Measurements from ENCODE around the gene EIF3L. TPM values are rescaled to one million over a fixed set of nuclear protein-coding genes. Genes with fewer than 3 reads are reported as not detected.
"Not testable (repeated sequence)": the region's sequence is repeated elsewhere in the genome, so short reads cannot be mapped to it uniquely, and the experiment has no call there.

Gene EIF3L
- total RNA-seq (288 and 404 TPM in 2 replicates), polyA plus RNA-seq (509 and 515 TPM in 2 replicates), polyA minus RNA-seq (ENCODE audit: low replicate concordance) (359 and 395 TPM in 2 replicates)
- 606 and 625 TPM in 2 replicates for polyA plus RNA-seq (2012)

- DNase-seq (ENCODE audit: low read depth in 2 of 2), result peak; percentile 86 to 88
- H3K4me3 ChIP-seq (replicated peaks in 1 of 4; ENCODE audit: control extremely low read depth in 1 of 4, insufficient read depth in 1 of 4, low read depth in 3 of 4, low read length in 4 of 4), result peak within 1 kb of the TSS; percentile 42 to 97 (median 78)
- H3K27ac ChIP-seq (ENCODE audit: insufficient read depth, low read length), result peak within 1 kb of the TSS; percentile 86
- TF ChIP-seq EZH2 (IDR thresholded peaks at IDR 0.05; ENCODE audit: low read length, missing control alignments) (no peak), CTCF (conservative IDR thresholded peaks at IDR 0.05 in 1 of 2, IDR thresholded peaks at IDR 0.05 in 1 of 2; ENCODE audit: low read depth in 1 of 2, low read length in 2 of 2) (no peak)
- H3K9ac ChIP-seq (ENCODE audit: insufficient read depth, low read length), result peak within 1 kb of the TSS; percentile 84
- H4K20me1 ChIP-seq (ENCODE audit: control insufficient read depth, extremely low read depth, insufficient read depth, low read length), result no peaks in the 10 kb centered on the region
- no peaks in the 10 kb centered on the region for H3K27me3 ChIP-seq (ENCODE audit: control insufficient read depth, insufficient read depth, low read length)
- H3K36me3 ChIP-seq (ENCODE audit: control insufficient read depth, insufficient read depth, low read length), result peaks cover 9% of the 10 kb centered on the region
- no peaks in the 10 kb centered on the region for H3K9me3 ChIP-seq (ENCODE audit: control insufficient read depth, insufficient read depth, low read depth, low read length)
- H3K4me1 ChIP-seq (ENCODE audit: control insufficient read depth, extremely low read depth, insufficient read depth, low read length), result no peaks in the 10 kb centered on the region
- peak within 1 kb of the TSS; percentile 84 for H2AFZ ChIP-seq (ENCODE audit: low read length)
- peak within 1 kb of the TSS; percentile 90 for H3K4me2 ChIP-seq (ENCODE audit: extremely low read depth, insufficient read depth, low read length)
- peaks cover 41% of the 10 kb centered on the region for H3K79me2 ChIP-seq (ENCODE audit: control insufficient read depth, insufficient read depth, low read length)
Measured at GRCh38 chr22:37849089-37849751, at the start of gene EIF3L. Gene EIF3L, plus strand, starts transcription at chr22:37849419. Its CDS starts 31 bp downstream, at chr22:37849450.

GRCh38 chr22:37799979-37800378 is 49.2 kb upstream of the EIF3L start:
- not testable (repeated sequence) for H3K4me2 ChIP-seq (ENCODE audit: extremely low read depth, insufficient read depth, low read length); H3K9ac ChIP-seq (ENCODE audit: insufficient read depth, low read length); H4K20me1 ChIP-seq (ENCODE audit: control insufficient read depth, extremely low read depth, insufficient read depth, low read length); H3K9me3 ChIP-seq (ENCODE audit: control insufficient read depth, insufficient read depth, low read depth, low read length); DNase-seq (ENCODE audit: low read depth in 2 of 2); H3K27me3 ChIP-seq (ENCODE audit: control insufficient read depth, insufficient read depth, low read length); H3K36me3 ChIP-seq (ENCODE audit: control insufficient read depth, insufficient read depth, low read length); H2AFZ ChIP-seq (ENCODE audit: low read length); H3K79me2 ChIP-seq (ENCODE audit: control insufficient read depth, insufficient read depth, low read length); H3K27ac ChIP-seq (ENCODE audit: insufficient read depth, low read length); H3K4me1 ChIP-seq (ENCODE audit: control insufficient read depth, extremely low read depth, insufficient read depth, low read length); H3K4me3 ChIP-seq (replicated peaks in 1 of 4; ENCODE audit: control extremely low read depth in 1 of 4, insufficient read depth in 1 of 4, low read depth in 3 of 4, low read length in 4 of 4)

GRCh38 chr22:37801946-37802309 is 47.3 kb upstream of the EIF3L start:
- Histone ChIP-seq H3K27me3 (ENCODE audit: control insufficient read depth, insufficient read depth, low read length) (no peaks in the 10 kb centered on the region), H3K79me2 (ENCODE audit: control insufficient read depth, insufficient read depth, low read length) (peaks cover 17% of the 10 kb centered on the region), H3K36me3 (ENCODE audit: control insufficient read depth, insufficient read depth, low read length) (no peaks in the 10 kb centered on the region), H3K4me2 (ENCODE audit: extremely low read depth, insufficient read depth, low read length) (peak overlapping the region; percentile 64), H2AFZ (ENCODE audit: low read length) (no peak overlapping the region), H3K9ac (ENCODE audit: insufficient read depth, low read length) (no peak overlapping the region), H3K27ac (ENCODE audit: insufficient read depth, low read length) (no peak overlapping the region), H3K4me1 (ENCODE audit: control insufficient read depth, extremely low read depth, insufficient read depth, low read length) (peaks cover 9% of the 10 kb centered on the region), H4K20me1 (ENCODE audit: control insufficient read depth, extremely low read depth, insufficient read depth, low read length) (no peaks in the 10 kb centered on the region), H3K9me3 (ENCODE audit: control insufficient read depth, insufficient read depth, low read depth, low read length) (no peaks in the 10 kb centered on the region), H3K4me3 (replicated peaks in 1 of 4; ENCODE audit: control extremely low read depth in 1 of 4, insufficient read depth in 1 of 4, low read depth in 3 of 4, low read length in 4 of 4) (peak overlapping the region; percentile 31 to 58 (median 51))
- TF ChIP-seq CTCF (conservative IDR thresholded peaks at IDR 0.05 in 1 of 2, IDR thresholded peaks at IDR 0.05 in 1 of 2; ENCODE audit: low read depth in 1 of 2, low read length in 2 of 2), result no peak
- TF ChIP-seq EZH2 (IDR thresholded peaks at IDR 0.05; ENCODE audit: low read length, missing control alignments), result no peak
- DNase-seq (ENCODE audit: low read depth in 2 of 2), result no peak
